LNCAP (cell line): ENCODE results near the gene USP47.

Experiments
- CTCF ChIP-seq: fragments of 450-650 bp; IDR thresholded peaks from 2 replicates; pipeline ENCODE4 v1.5.1; 2017; ENCODE audit warnings: mild to moderate bottlenecking

USP47 gene

DNA sequence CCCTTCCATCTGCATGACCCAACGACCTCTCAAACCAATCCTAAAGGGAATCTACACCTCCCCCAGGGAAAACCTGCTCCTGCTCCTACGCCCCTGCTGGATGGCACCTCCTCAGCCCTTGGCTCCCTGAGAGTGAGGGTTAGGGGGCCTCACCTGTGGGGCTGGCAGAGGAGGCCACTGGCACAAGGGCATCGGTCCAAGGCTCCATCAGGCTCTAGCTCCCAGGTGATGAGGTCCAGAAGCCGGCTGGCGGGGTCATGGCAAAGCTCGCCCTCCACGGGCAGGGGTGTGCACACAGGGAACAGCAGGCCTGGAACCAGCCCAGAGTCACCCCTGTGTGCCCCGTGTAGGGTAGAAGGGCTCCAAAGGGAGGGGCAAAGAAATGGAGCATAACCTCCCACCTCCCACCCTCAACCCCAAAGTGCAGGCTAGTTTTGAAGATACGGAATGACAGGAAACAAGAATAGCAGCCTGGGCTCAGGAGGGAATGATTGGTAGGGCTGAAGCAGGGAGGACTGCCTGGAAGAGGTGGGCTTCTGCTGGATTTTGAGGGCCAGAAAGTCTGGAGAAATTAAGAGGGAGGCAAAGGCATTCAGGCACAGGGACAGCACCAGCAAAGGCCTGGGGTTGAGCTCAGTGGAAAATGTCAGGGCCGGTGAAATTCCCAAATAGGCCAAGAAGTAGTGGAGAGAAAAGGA, 124.0 kb downstream of the USP47 start:
- TF ChIP-seq CTCF, result no peak

DNA sequence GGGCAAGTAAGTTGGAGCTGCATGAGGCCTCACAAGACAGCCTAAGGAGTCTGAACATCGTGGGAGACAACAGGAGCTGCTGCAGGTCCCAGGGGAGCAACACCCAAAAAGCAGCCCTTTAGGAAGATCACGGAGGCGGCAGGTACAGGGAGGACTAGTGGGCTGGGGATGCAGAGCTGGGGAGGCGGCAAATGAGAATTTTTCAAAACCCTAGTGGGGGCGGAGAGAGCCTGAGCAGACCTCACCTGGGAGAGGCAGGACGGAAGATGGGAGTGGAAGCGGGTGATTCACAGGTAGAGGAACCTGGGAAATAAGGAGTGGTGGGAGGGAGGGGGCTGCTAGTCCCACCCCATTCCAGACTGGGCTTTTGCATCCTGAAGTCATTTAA, 124.6 kb downstream of the USP47 start:
- no peak for TF ChIP-seq CTCF

- TF ChIP-seq CTCF, result peak; percentile 88
Measured at GRCh38 chr11:11966826-11967668, 125.3 kb downstream of the USP47 start.

GRCh38 chr11:11967669-11968510, 126.1 kb downstream of the USP47 start:
- no peak for TF ChIP-seq CTCF

- TF ChIP-seq CTCF, result no peak
Measured at GRCh38 chr11:11968511-11969280, 126.9 kb downstream of the USP47 start.

- no peak for TF ChIP-seq CTCF
Measured at GRCh38 chr11:11969380-11970215, 127.8 kb downstream of the USP47 start.
